Keratinocyte (primary cell): ENCODE measurements around the gene HIVEP1. TPM values are rescaled to one million over a fixed set of nuclear protein-coding genes. Genes with fewer than 3 reads are reported as not detected.

ENCODE experiments used
- DNase-seq: peaks from one replicate; pipeline ENCODE4 v3.0.0-alpha.2; 2011; ENCODE audit warnings: low read depth, missing footprints, low spot score
- FAIRE-seq: peaks from 2 replicates; lab custom pipeline; 2011; peaks lifted over from hg19 to GRCh38; lab: Jason Lieb, UNC
- H2AFZ ChIP-seq: 2 replicates; pipeline ENCODE4 v1.6.0; 2012; ENCODE audit warnings: low read length, control low read depth, inconsistent platforms; ENCODE audit not compliant: control insufficient read depth
- H3K27ac ChIP-seq: 2 replicates; pipeline ENCODE4 v1.5.1; 2011; ENCODE audit warnings: low read length; ENCODE audit not compliant: control insufficient read depth, insufficient read depth
- H3K27me3 ChIP-seq: 3 replicates; pipeline ENCODE4 v1.6.0; 2011; ENCODE audit warnings: low read length; ENCODE audit not compliant: control insufficient read depth, insufficient read depth; ENCODE audit errors: extremely low read depth
- H3K36me3 ChIP-seq, 2 experiments: 2 replicates in 1 of 2; 3 replicates in 1 of 2; pipeline ENCODE4 v1.5.1; 2011; ENCODE audit warnings: low read length in 2 of 2, mild to moderate bottlenecking in 1 of 2; ENCODE audit not compliant: control insufficient read depth in 2 of 2, insufficient read depth in 2 of 2; ENCODE audit errors: extremely low read depth in 1 of 2
- H3K4me1 ChIP-seq: 3 replicates; pipeline ENCODE4 v1.5.1; 2011; ENCODE audit warnings: low read length; ENCODE audit not compliant: control insufficient read depth, insufficient read depth; ENCODE audit errors: extremely low read depth
- H3K4me2 ChIP-seq: 3 replicates; pipeline ENCODE4 v1.6.0; 2011; ENCODE audit warnings: low read depth, low read length; ENCODE audit not compliant: control insufficient read depth, insufficient read depth; ENCODE audit errors: extremely low read depth
- H3K4me3 ChIP-seq, 3 experiments: fragments of 200-600 bp in 1 of 3; sonication (generic) in 1 of 3; 2 replicates in 2 of 3; 3 replicates in 1 of 3; pipeline ENCODE4 v1.5.1; 2011 to 2016; ENCODE audit warnings: low read length in 3 of 3, mild to moderate bottlenecking in 3 of 3, control low read depth in 2 of 3, inconsistent platforms in 1 of 3, low read depth in 1 of 3, mixed read lengths in 1 of 3, mixed run types in 1 of 3, moderate library complexity in 1 of 3; ENCODE audit not compliant: control insufficient read depth in 2 of 3, insufficient read depth in 2 of 3; ENCODE audit errors: extremely low read depth in 1 of 3
- H3K79me2 ChIP-seq: 2 replicates; pipeline ENCODE4 v1.6.0; 2012; ENCODE audit warnings: low read length; ENCODE audit not compliant: control insufficient read depth, insufficient read depth
- H3K9ac ChIP-seq: 3 replicates; pipeline ENCODE4 v1.6.0; 2011; ENCODE audit warnings: low read length; ENCODE audit not compliant: control insufficient read depth, insufficient read depth; ENCODE audit errors: extremely low read depth
- H3K9me1 ChIP-seq: 3 replicates; pipeline ENCODE4 v1.6.0; 2011; ENCODE audit warnings: low read length; ENCODE audit not compliant: control insufficient read depth, insufficient read depth; ENCODE audit errors: extremely low read depth
- H3K9me3 ChIP-seq: 2 replicates; pipeline ENCODE4 v1.5.1; 2012; ENCODE audit warnings: low read depth, low read length; ENCODE audit not compliant: control insufficient read depth
- H4K20me1 ChIP-seq: 3 replicates; pipeline ENCODE4 v1.6.0; 2011; ENCODE audit warnings: low read length; ENCODE audit not compliant: control insufficient read depth, insufficient read depth; ENCODE audit errors: extremely low read depth
- CTCF ChIP-seq, 3 experiments: IDR thresholded peaks in 1 of 3; conservative IDR thresholded peaks in 1 of 3; optimal IDR thresholded peaks in 1 of 3; 2 replicates in 2 of 3; 3 replicates in 1 of 3; pipeline versions ENCODE3 to v1.5.1; 2011; ENCODE audit warnings: low read length in 3 of 3, mild to moderate bottlenecking in 3 of 3, moderate library complexity in 2 of 3, control low read depth in 1 of 3, inconsistent platforms in 1 of 3; ENCODE audit not compliant: insufficient read depth in 2 of 3; ENCODE audit errors: extremely low read depth in 1 of 3
- EZH2 ChIP-seq: IDR thresholded peaks from one replicate; pipeline ENCODE4 v1.6.1; 2012; ENCODE audit warnings: inconsistent platforms, mild to moderate bottlenecking, low read length, moderate library complexity
- dilution Hi-C: fragments of 300-500 bp; cut with MboI; formaldehyde crosslinking; loops from one replicate; pipeline ENCODE4 v1.7.0; 2020; ENCODE audit warnings: low sequenced_read_pairs; ENCODE audit not compliant: extremely low pct_ligation_motif_present
- polyA plus RNA-seq, 5 experiments: library from polyadenylated mRNA; depleted of rRNA in 3 of 5; stranded (reverse) in 3 of 5; stranded (forward) in 1 of 5; unstranded in 1 of 5; fragments of >200 nt; gene quantifications; 1 replicate in 1 of 5; 2 replicates in 3 of 5; 3 replicates in 1 of 5; pipeline versions ENCODE4 v1.2.1 to v1.2.3, GENCODE V29; 2011 to 2012; ENCODE audit warnings: missing spikeins in 2 of 5, low read depth in 1 of 5, low replicate concordance in 1 of 5

Gene HIVEP1
- polyA plus RNA-seq, 1 donor (not counting 4 experiments of a cell fraction or from before 2014, with no cell fraction given): 13.7 TPM

GRCh38 chr6:12030993-12031550, 19.0 kb downstream of the HIVEP1 start:
- Histone ChIP-seq H2AFZ (no peak overlapping the region), H3K27ac (peak overlapping the region; percentile 10), H3K36me3 (peaks cover 1 to 3% of the 10 kb centered on the region in 2 experiments), H3K4me3 (no peak overlapping the region), H3K9ac (peak overlapping the region; percentile 36), H3K9me1 (no peaks in the 10 kb centered on the region), H3K4me1 (peaks cover 35% of the 10 kb centered on the region), H4K20me1 (no peaks in the 10 kb centered on the region), H3K27me3 (no peaks in the 10 kb centered on the region), H3K79me2 (peaks cover 76% of the 10 kb centered on the region), H3K4me2 (peak overlapping the region; percentile 41), H3K9me3 (no peaks in the 10 kb centered on the region)
- dilution Hi-C loops: no loop called here
- TF ChIP-seq EZH2: no peak
- no peak for TF ChIP-seq CTCF (optimal IDR thresholded peaks at IDR 0.05 in 1 of 3, IDR thresholded peaks at IDR 0.05 in 1 of 3, conservative IDR thresholded peaks at IDR 0.05 in 1 of 3; ENCODE audit: extremely low read depth in 1 of 3, insufficient read depth in 2 of 3, low read length in 3 of 3)
- no peak for DNase-seq
- FAIRE-seq: peak; percentile 58

DNA sequence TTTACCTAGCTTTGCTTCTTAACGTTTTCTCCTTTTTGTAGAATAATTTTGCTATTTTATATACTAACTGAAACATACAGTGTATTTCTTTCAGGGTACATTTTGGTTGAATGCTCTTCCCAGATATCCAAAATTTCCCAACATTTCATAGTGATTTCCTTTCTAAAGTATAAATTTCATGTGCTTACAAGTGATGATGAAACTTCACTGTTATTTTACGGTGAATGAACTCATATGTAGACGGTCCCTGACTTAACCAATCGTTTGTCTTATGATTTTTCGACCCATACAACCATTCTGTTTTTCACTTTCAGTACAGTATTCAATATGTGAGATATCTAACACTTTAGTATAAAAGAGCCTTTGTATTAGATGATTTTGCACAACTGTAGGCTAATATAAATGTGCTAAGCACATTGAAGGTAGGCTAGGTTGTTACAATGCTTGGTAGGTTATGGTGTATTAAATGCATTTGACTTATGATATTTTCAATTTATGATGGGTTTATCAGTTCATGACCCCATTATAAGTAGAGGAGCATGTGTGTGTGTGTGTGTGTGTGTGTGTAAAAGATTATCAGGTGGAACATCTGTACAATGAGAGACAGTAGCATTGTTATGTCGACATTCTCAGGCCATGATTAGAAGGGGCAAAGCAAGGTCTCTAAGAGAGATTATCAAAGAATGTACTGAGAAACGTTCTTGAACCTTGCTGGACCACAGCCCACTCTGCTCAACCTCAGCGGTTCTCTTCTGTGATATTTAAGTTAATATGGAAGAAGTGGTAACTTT, 20.9 kb downstream of the HIVEP1 start:
- H2AFZ ChIP-seq: no peak overlapping the region
- H3K27me3 ChIP-seq: no peaks in the 10 kb centered on the region
- H3K9me3 ChIP-seq: no peaks in the 10 kb centered on the region
- no peak overlapping the region for H3K9ac ChIP-seq
- dilution Hi-C loops: no loop called here
- DNase-seq (no peak), FAIRE-seq (no peak)
- H3K4me2 ChIP-seq: peak overlapping the region; percentile 0
- H3K4me3 ChIP-seq: no peak overlapping the region
- H3K79me2 ChIP-seq: peaks cover 74% of the 10 kb centered on the region
- peaks cover 44% of the 10 kb centered on the region for H3K4me1 ChIP-seq
- no peak for TF ChIP-seq CTCF (optimal IDR thresholded peaks at IDR 0.05 in 1 of 3, IDR thresholded peaks at IDR 0.05 in 1 of 3, conservative IDR thresholded peaks at IDR 0.05 in 1 of 3; ENCODE audit: extremely low read depth in 1 of 3, insufficient read depth in 2 of 3, low read length in 3 of 3)
- no peak for TF ChIP-seq EZH2
- H3K27ac ChIP-seq: peak overlapping the region; percentile 30
- H3K36me3 ChIP-seq: peaks cover 0 to under 1% of the 10 kb centered on the region in 2 experiments
- H4K20me1 ChIP-seq: no peaks in the 10 kb centered on the region
- H3K9me1 ChIP-seq: no peaks in the 10 kb centered on the region
